ENCODE results near the gene LILRB5. TPM values are rescaled to one million over a fixed set of nuclear protein-coding genes. Genes with fewer than 3 reads are reported as not detected.

The LILRB5 gene
- total and polyA plus RNA-seq, 9 of the 15 experiments (the other 6 are each of a cell fraction or from before 2014, with no cell fraction given): not detected

GRCh38 chr19:54298357-54299125 is 41.5 kb upstream of the LILRB5 start:
- no peak overlapping the region for H3K9ac ChIP-seq (ENCODE audit: insufficient read depth in 1 of 2, low read depth in 2 of 2, low read length in 2 of 2)
- BruUV-seq (replicated peaks): no TSS peak
- no peaks in the 10 kb centered on the region for H3K9me3 ChIP-seq (replicated peaks; ENCODE audit: control insufficient read depth, insufficient read depth, low read depth, low read length)
- WGBS (ENCODE audit: insufficient coverage, low coverage, missing lambda C conversion rate): 0% methylated on average over 4 of the region's 4 CpGs
- ATAC-seq: no peak
- H2AFZ ChIP-seq (ENCODE audit: low read depth, low read length): no peak overlapping the region
- peaks cover 4 to 32% of the 10 kb centered on the region in 2 experiments; a peak in 2 of 5 replicates for H3K27me3 ChIP-seq (ENCODE audit: control insufficient read depth in 2 of 2, insufficient read depth in 2 of 2, low read length in 2 of 2)
- no peak for TF ChIP-seq ZNF212 (CRISPR knock-in tag; IDR thresholded peaks at IDR 0.05)
- no peak for TF ChIP-seq PCBP2 (IDR thresholded peaks at IDR 0.05; ENCODE audit: low read depth, low read length, poor library complexity, severe bottlenecking)
- no peak for TF ChIP-seq ZNF398 (CRISPR knock-in tag; IDR thresholded peaks at IDR 0.05)
- TF ChIP-seq SRSF3 (IDR thresholded peaks at IDR 0.05; ENCODE audit: insufficient read depth, low read length): no peak
- no peak overlapping the region for H3K27ac ChIP-seq (ENCODE audit: extremely low read depth, low read depth, low read length)
- H4K20me1 ChIP-seq (replicated peaks; ENCODE audit: control insufficient read depth, insufficient read depth, low read length): 0 out of 2 replicates have a peak, but pooled peaks cover 4% of the 10 kb centered on the region
- ChIA-PET CTCF (ENCODE audit: low intra/inter-chr PET ratio) (no interaction called here), POLR2A (interaction anchor here (0.6 kb wide), 1 partner anchor 69 kb away, joined by 3 read pairs; no protein-coding TSS in a partner anchor)
- H3K79me2 ChIP-seq (ENCODE audit: control insufficient read depth, insufficient read depth, low read length): no peaks in the 10 kb centered on the region
- DNase-seq (ENCODE audit: extremely low read depth in 1 of 4, low spot score in 3 of 4): no peak
- H3K36me3 ChIP-seq (ENCODE audit: control insufficient read depth, insufficient read depth, low read length): no peaks in the 10 kb centered on the region
- H3K4me3 ChIP-seq: no peak overlapping the region
- H3K4me2 ChIP-seq (ENCODE audit: insufficient read depth, low read length): no peak overlapping the region
- no peaks in the 10 kb centered on the region for H3K9me1 ChIP-seq (ENCODE audit: control insufficient read depth, insufficient read depth, low read length)
- FAIRE-seq: no peak
- intact Hi-C loops (cut with micrococcal nuclease) (no loop called here), in situ Hi-C loops (cut with MboI) (loop anchor here (5.0 kb wide), 1 partner anchor 279 kb away; no protein-coding TSS in a partner anchor)
- H3K4me1 ChIP-seq (replicated peaks in 1 of 2; ENCODE audit: control insufficient read depth in 2 of 2, insufficient read depth in 2 of 2, low read length in 2 of 2): no peaks in the 10 kb centered on the region
